Epidermal melanocyte (primary cell): ENCODE data around the gene ATP8B1.

Experiments
- DNase-seq: peaks from one replicate; pipeline ENCODE4 v3.0.0; 2011; ENCODE audit warnings: low spot score; ENCODE audit not compliant: insufficient read length

The ATP8B1 gene

GRCh38 chr18:57819671-57820460 lies 16.8 kb upstream of the ATP8B1 start:
- no peak for DNase-seq

GRCh38 chr18:57819119-57819518 lies 16.0 kb upstream of the ATP8B1 start:
- no peak for DNase-seq

GRCh38 chr18:57816208-57816954 lies 13.3 kb upstream of the ATP8B1 start:
- DNase-seq: no peak

GRCh38 chr18:57814555-57814954 lies 11.4 kb upstream of the ATP8B1 start:
- DNase-seq: no peak

GRCh38 chr18:57813245-57813644 lies 10.1 kb upstream of the ATP8B1 start:
- DNase-seq: no peak

GRCh38 chr18:57812126-57812477 lies 9.0 kb upstream of the ATP8B1 start:
- DNase-seq: no peak

GRCh38 chr18:57811477-57812125 lies 8.5 kb upstream of the ATP8B1 start:
- no peak for DNase-seq

GRCh38 chr18:57809190-57809589 lies 6.1 kb upstream of the ATP8B1 start:
- no peak for DNase-seq

GRCh38 chr18:57807336-57808117 lies 4.4 kb upstream of the ATP8B1 start:
- no peak for DNase-seq

GRCh38 chr18:57806978-57807285 lies 3.8 kb upstream of the ATP8B1 start:
- peak; percentile 45 for DNase-seq

GRCh38 chr18:57806201-57806977 lies 3.3 kb upstream of the ATP8B1 start:
- DNase-seq: no peak

- DNase-seq: no peak
Observed at GRCh38 chr18:57805117-57805516, 2.0 kb upstream of the ATP8B1 start.

- DNase-seq: no peak
Observed at GRCh38 chr18:57804557-57804956, 1.4 kb upstream of the ATP8B1 start.

GRCh38 chr18:57802213-57803102 lies 657 bp downstream of the ATP8B1 start:
- no peak for DNase-seq

- DNase-seq: peak; percentile 56
Observed at GRCh38 chr18:57801761-57802212, 1.3 kb downstream of the ATP8B1 start.

- DNase-seq: no peak
Observed at GRCh38 chr18:57801325-57801724, 1.8 kb downstream of the ATP8B1 start.

- no peak for DNase-seq
Observed at GRCh38 chr18:57798713-57799373, 4.3 kb downstream of the ATP8B1 start.

GRCh38 chr18:57797209-57797651 lies 5.9 kb downstream of the ATP8B1 start:
- no peak for DNase-seq
